Naive thymus-derived CD4-positive, alpha-beta T cell (primary cell): ENCODE measurements around the gene TMEM82. TPM values are rescaled to one million over a fixed set of nuclear protein-coding genes. Genes with fewer than 3 reads are reported as not detected.
A peak's percentile ranks its signal among the peaks of the same experiment; 100 is the strongest.

Source experiments
- ATAC-seq: fragments of 150-1000 bp; cut with Tn5 transposase; 2 replicates; pipeline ENCODE4 v1.10.0; 2021; ENCODE audit warnings: mild to moderate bottlenecking, moderate library complexity
- CTCF ChIA-PET: fragments of 350-600 bp; sonication (Branson Sonifier 250); formaldehyde crosslinking; loops from one replicate; lab custom pipeline; 2021; ENCODE audit warnings: antibody characterized with exemption; lab: Charles Lee
- POLR2A ChIA-PET: fragments of 350-600 bp; sonication (Branson Sonifier 250); formaldehyde crosslinking; loops from one replicate; lab custom pipeline; 2021; ENCODE audit warnings: antibody characterized with exemption, inconsistent platforms; lab: Charles Lee
- DNase-seq, 9 donors: peaks; one replicate each; pipeline versions ENCODE4 v3.0.0 to v3.0.0-alpha.2; 2020 to 2022; ENCODE audit warnings: mixed read lengths in 1 of 9
- H3K27ac ChIP-seq: one replicate; pipeline ENCODE4 v1.7.0; 2013; ENCODE audit warnings: mild to moderate bottlenecking, low read depth, low read length, moderate library complexity
- H3K27me3 ChIP-seq, 2 donors: one replicate each; pipeline ENCODE4 v1.7.0; 2013; ENCODE audit warnings: low read length in 2 of 2, mild to moderate bottlenecking in 2 of 2, moderate library complexity in 2 of 2; ENCODE audit not compliant: control insufficient read depth in 2 of 2, insufficient read depth in 2 of 2
- H3K36me3 ChIP-seq, 3 experiments: 1 replicate in 2 of 3; 2 replicates in 1 of 3; pipeline ENCODE4 v1.7.0; 2013; ENCODE audit warnings: low read length in 3 of 3, mild to moderate bottlenecking in 3 of 3, moderate library complexity in 1 of 3; ENCODE audit not compliant: insufficient read depth in 3 of 3, control insufficient read depth in 2 of 3
- H3K4me1 ChIP-seq, 2 donors: one replicate each; pipeline ENCODE4 v1.7.0; 2013; ENCODE audit warnings: low read length in 2 of 2, mild to moderate bottlenecking in 2 of 2, moderate library complexity in 1 of 2; ENCODE audit not compliant: control insufficient read depth in 2 of 2, insufficient read depth in 2 of 2
- H3K4me3 ChIP-seq: 2 replicates; pipeline ENCODE4 v1.7.0; 2013; ENCODE audit warnings: mild to moderate bottlenecking, low read length
- H3K9me3 ChIP-seq, 3 experiments: 1 replicate in 2 of 3; 2 replicates in 1 of 3; pipeline ENCODE4 v1.7.0; 2013; ENCODE audit warnings: low read length in 3 of 3; ENCODE audit not compliant: control insufficient read depth in 2 of 3
- H3K27ac Mint-ChIP-seq, 9 donors: one replicate each; pipeline ENCODE4 v1.8.0; 2020 to 2022; ENCODE audit warnings: mixed read lengths in 9 of 9, mild to moderate bottlenecking in 8 of 9, moderate library complexity in 5 of 9, inconsistent platforms in 2 of 9
- H3K27me3 Mint-ChIP-seq, 5 donors: one replicate each; pipeline ENCODE4 v1.8.0; 2021 to 2022; ENCODE audit warnings: mixed read lengths in 5 of 5, mild to moderate bottlenecking in 1 of 5
- H3K36me3 Mint-ChIP-seq, 5 donors: one replicate each; pipeline ENCODE4 v1.8.0; 2020 to 2022; ENCODE audit warnings: mixed read lengths in 5 of 5, mild to moderate bottlenecking in 3 of 5, inconsistent platforms in 1 of 5
- H3K4me1 Mint-ChIP-seq, 7 donors: one replicate each; pipeline ENCODE4 v1.8.0; 2020 to 2022; ENCODE audit warnings: mixed read lengths in 7 of 7, mild to moderate bottlenecking in 3 of 7, inconsistent platforms in 1 of 7
- H3K4me3 Mint-ChIP-seq, 10 donors: one replicate each; pipeline ENCODE4 v1.8.0; 2020 to 2022; ENCODE audit warnings: mild to moderate bottlenecking in 10 of 10, mixed read lengths in 10 of 10, moderate library complexity in 6 of 10, inconsistent platforms in 2 of 10
- H3K9me3 Mint-ChIP-seq, 11 donors: one replicate each; pipeline ENCODE4 v1.8.0; 2020 to 2022; ENCODE audit warnings: mixed read lengths in 11 of 11, mild to moderate bottlenecking in 4 of 11, inconsistent platforms in 1 of 11, moderate library complexity in 1 of 11
- intact Hi-C, 2 donors: fragments of 100-400 bp; cut with micrococcal nuclease; formaldehyde crosslinking; loops; one replicate each; pipeline ENCODE4 v1.15.1; 2023
- polyA plus RNA-seq, 2 donors: library from polyadenylated mRNA; unstranded; fragments of 300-500 nt; fragmentation: Illumina TruSeq; gene quantifications; one replicate each; pipeline ENCODE4 v1.2.3, GENCODE V29; 2021
- total RNA-seq, 6 experiments: library from RNA in 5 of 6; stranded (reverse) in 5 of 6; gene quantifications; 1 replicate in 5 of 6; 2 replicates in 1 of 6; pipeline ENCODE4 v1.2.3 and lab custom pipeline; 2021 to 2026

The TMEM82 gene
- total and polyA plus RNA-seq, 7 experiments from 2014 or later, result not detected

GRCh38 chr1:15701784-15702183 lies 40.5 kb upstream of the TMEM82 start:
- H3K27me3 ChIP-seq, result no peaks in the 10 kb centered on the region
- ChIA-PET POLR2A (interaction anchor here (0.6 to 1.6 kb wide), 2 partner anchors 17 to 24 kb away, joined by 3 to 4 read pairs; no protein-coding TSS in a partner anchor), CTCF (interaction anchor here (0.7 kb wide), 1 partner anchor 1309 kb away, joined by 3 read pairs; no protein-coding TSS in a partner anchor)
- H3K27me3 Mint-ChIP-seq, result no peaks in the 10 kb centered on the region
- no peak for ATAC-seq
- no peaks in the 10 kb centered on the region for H3K9me3 Mint-ChIP-seq
- peaks cover 0 to 9% (median 0%) of the 10 kb centered on the region in 3 experiments for H3K36me3 ChIP-seq
- H3K27ac ChIP-seq, result no peak overlapping the region
- H3K4me1 ChIP-seq, result peaks cover 6 to 10% of the 10 kb centered on the region in 2 donors
- intact Hi-C loops, result no loop called here
- H3K4me1 Mint-ChIP-seq, result peaks cover 23 to 62% (median 43%) of the 10 kb centered on the region in 7 donors
- no peak overlapping the region for H3K4me3 ChIP-seq
- no peaks in the 10 kb centered on the region for H3K9me3 ChIP-seq
- no peak overlapping the region for H3K4me3 Mint-ChIP-seq
- H3K36me3 Mint-ChIP-seq, result peaks cover 0 to 22% (median 0%) of the 10 kb centered on the region in 5 donors
- peak overlapping the region in 1 of 9 donors; percentile 22 for H3K27ac Mint-ChIP-seq
- DNase-seq, result no peak

- intact Hi-C loops, result no loop called here
- Mint-ChIP-seq H3K4me1 (peaks cover 15 to 52% (median 34%) of the 10 kb centered on the region in 7 donors), H3K9me3 (no peaks in the 10 kb centered on the region), H3K27me3 (no peaks in the 10 kb centered on the region), H3K36me3 (peaks cover 0 to 18% (median 0%) of the 10 kb centered on the region in 5 donors), H3K27ac (peak overlapping the region in 1 of 9 donors; percentile 37), H3K4me3 (no peak overlapping the region)
- Histone ChIP-seq H3K36me3 (peaks cover 0 to 9% (median 0%) of the 10 kb centered on the region in 3 experiments), H3K27ac (no peak overlapping the region), H3K4me3 (no peak overlapping the region), H3K27me3 (no peaks in the 10 kb centered on the region), H3K9me3 (no peaks in the 10 kb centered on the region), H3K4me1 (peaks cover 0 to under 1% of the 10 kb centered on the region in 2 donors)
- POLR2A ChIA-PET, result interaction anchor here (1.6 kb wide), 1 partner anchor 18 kb away, joined by 4 read pairs; no protein-coding TSS in a partner anchor
- CTCF ChIA-PET, result no interaction called here
- DNase-seq (no peak), ATAC-seq (no peak)
These were observed 39.4 kb upstream of the TMEM82 start for GRCh38 chr1:15702722-15703550.

- Mint-ChIP-seq H3K4me1 (peaks cover 13 to 48% (median 34%) of the 10 kb centered on the region in 7 donors), H3K4me3 (no peak overlapping the region), H3K9me3 (no peaks in the 10 kb centered on the region), H3K27ac (peak overlapping the region in 1 of 9 donors; percentile 37), H3K27me3 (no peaks in the 10 kb centered on the region), H3K36me3 (peaks cover 0 to 18% (median 0%) of the 10 kb centered on the region in 5 donors)
- POLR2A ChIA-PET, result no interaction called here
- Histone ChIP-seq H3K36me3 (peaks cover 0 to 9% (median 0%) of the 10 kb centered on the region in 3 experiments), H3K27me3 (no peaks in the 10 kb centered on the region), H3K4me1 (no peaks in the 10 kb centered on the region), H3K4me3 (no peak overlapping the region), H3K9me3 (no peaks in the 10 kb centered on the region), H3K27ac (no peak overlapping the region)
- CTCF ChIA-PET, result no interaction called here
- DNase-seq (no peak), ATAC-seq (no peak)
- intact Hi-C loops, result no loop called here
These were observed 38.7 kb upstream of the TMEM82 start for GRCh38 chr1:15703562-15703961.

GRCh38 chr1:15704526-15705183 lies 37.6 kb upstream of the TMEM82 start:
- Histone ChIP-seq H3K9me3 (no peaks in the 10 kb centered on the region), H3K4me1 (no peaks in the 10 kb centered on the region), H3K27ac (no peak overlapping the region), H3K36me3 (peaks cover 0 to 9% (median 0%) of the 10 kb centered on the region in 3 experiments), H3K4me3 (no peak overlapping the region), H3K27me3 (no peaks in the 10 kb centered on the region)
- intact Hi-C loops, result no loop called here
- Mint-ChIP-seq H3K9me3 (peaks cover 0 to 1% (median 0%) of the 10 kb centered on the region in 11 donors), H3K36me3 (peaks cover 0 to 17% (median 0%) of the 10 kb centered on the region in 5 donors), H3K27me3 (no peaks in the 10 kb centered on the region), H3K27ac (peak overlapping the region in 2 of 9 donors; percentile 21 to 38), H3K4me1 (peaks cover 12 to 49% (median 35%) of the 10 kb centered on the region in 7 donors), H3K4me3 (no peak overlapping the region)
- POLR2A ChIA-PET, result no interaction called here
- no peak for DNase-seq
- ATAC-seq, result no peak
- CTCF ChIA-PET, result no interaction called here

GRCh38 chr1:15705184-15705566 lies 37.1 kb upstream of the TMEM82 start:
- Mint-ChIP-seq H3K9me3 (peaks cover 0 to 2% (median 0%) of the 10 kb centered on the region in 11 donors), H3K4me3 (peak overlapping the region in 1 of 10 donors; percentile 8), H3K36me3 (peaks cover 0 to 17% (median 0%) of the 10 kb centered on the region in 5 donors), H3K4me1 (peaks cover 14 to 50% (median 36%) of the 10 kb centered on the region in 7 donors), H3K27ac (peak overlapping the region in 1 of 9 donors; percentile 19), H3K27me3 (no peaks in the 10 kb centered on the region)
- no peaks in the 10 kb centered on the region for H3K9me3 ChIP-seq
- DNase-seq, result no peak
- H3K4me1 ChIP-seq, result no peaks in the 10 kb centered on the region
- H3K27me3 ChIP-seq, result no peaks in the 10 kb centered on the region
- CTCF ChIA-PET, result no interaction called here
- intact Hi-C loops, result no loop called here
- no peak overlapping the region for H3K27ac ChIP-seq
- POLR2A ChIA-PET, result no interaction called here
- H3K36me3 ChIP-seq, result peaks cover 0 to 9% (median 0%) of the 10 kb centered on the region in 3 experiments
- no peak for ATAC-seq
- no peak overlapping the region for H3K4me3 ChIP-seq

- Mint-ChIP-seq H3K4me3 (no peak overlapping the region), H3K4me1 (peaks cover 11 to 41% (median 35%) of the 10 kb centered on the region in 7 donors), H3K27me3 (no peaks in the 10 kb centered on the region), H3K9me3 (peaks cover 0 to 2% (median 0%) of the 10 kb centered on the region in 11 donors), H3K36me3 (peaks cover 0 to 17% (median 0%) of the 10 kb centered on the region in 5 donors), H3K27ac (peak overlapping the region in 1 of 9 donors; percentile 8)
- H3K27me3 ChIP-seq, result no peaks in the 10 kb centered on the region
- ChIA-PET POLR2A (interaction anchor here (0.8 kb wide), 1 partner anchor 10 kb away, joined by 3 read pairs; no protein-coding TSS in a partner anchor), CTCF (interaction anchor here (0.6 kb wide), 1 partner anchor 35 kb away, joined by 4 read pairs; no protein-coding TSS in a partner anchor)
- intact Hi-C loops, result no loop called here
- peaks cover 0 to 9% (median 0%) of the 10 kb centered on the region in 3 experiments for H3K36me3 ChIP-seq
- ATAC-seq (no peak), DNase-seq (no peak)
- H3K27ac ChIP-seq, result no peak overlapping the region
- H3K9me3 ChIP-seq, result no peaks in the 10 kb centered on the region
- no peak overlapping the region for H3K4me3 ChIP-seq
- H3K4me1 ChIP-seq, result no peaks in the 10 kb centered on the region
These were observed 35.5 kb upstream of the TMEM82 start for GRCh38 chr1:15706751-15707150.
